Keratinocyte (primary cell): ENCODE measurements around the gene WNT1. TPM values are rescaled to one million over a fixed set of nuclear protein-coding genes. Genes with fewer than 3 reads are reported as not detected.

Source experiments
- DNase-seq: peaks from one replicate; pipeline ENCODE4 v3.0.0-alpha.2; 2011; ENCODE audit warnings: low read depth, missing footprints, low spot score
- FAIRE-seq: peaks from 2 replicates; lab custom pipeline; 2011; peaks lifted over from hg19 to GRCh38; lab: Jason Lieb, UNC
- H2AFZ ChIP-seq: 2 replicates; pipeline ENCODE4 v1.6.0; 2012; ENCODE audit warnings: low read length, control low read depth, inconsistent platforms; ENCODE audit not compliant: control insufficient read depth
- H3K27ac ChIP-seq: 2 replicates; pipeline ENCODE4 v1.5.1; 2011; ENCODE audit warnings: low read length; ENCODE audit not compliant: control insufficient read depth, insufficient read depth
- H3K27me3 ChIP-seq: 3 replicates; pipeline ENCODE4 v1.6.0; 2011; ENCODE audit warnings: low read length; ENCODE audit not compliant: control insufficient read depth, insufficient read depth; ENCODE audit errors: extremely low read depth
- H3K36me3 ChIP-seq, 2 experiments: 2 replicates in 1 of 2; 3 replicates in 1 of 2; pipeline ENCODE4 v1.5.1; 2011; ENCODE audit warnings: low read length in 2 of 2, mild to moderate bottlenecking in 1 of 2; ENCODE audit not compliant: control insufficient read depth in 2 of 2, insufficient read depth in 2 of 2; ENCODE audit errors: extremely low read depth in 1 of 2
- H3K4me1 ChIP-seq: 3 replicates; pipeline ENCODE4 v1.5.1; 2011; ENCODE audit warnings: low read length; ENCODE audit not compliant: control insufficient read depth, insufficient read depth; ENCODE audit errors: extremely low read depth
- H3K4me2 ChIP-seq: 3 replicates; pipeline ENCODE4 v1.6.0; 2011; ENCODE audit warnings: low read depth, low read length; ENCODE audit not compliant: control insufficient read depth, insufficient read depth; ENCODE audit errors: extremely low read depth
- H3K4me3 ChIP-seq, 3 experiments: fragments of 200-600 bp in 1 of 3; sonication (generic) in 1 of 3; 2 replicates in 2 of 3; 3 replicates in 1 of 3; pipeline ENCODE4 v1.5.1; 2011 to 2016; ENCODE audit warnings: low read length in 3 of 3, mild to moderate bottlenecking in 3 of 3, control low read depth in 2 of 3, inconsistent platforms in 1 of 3, low read depth in 1 of 3, mixed read lengths in 1 of 3, mixed run types in 1 of 3, moderate library complexity in 1 of 3; ENCODE audit not compliant: control insufficient read depth in 2 of 3, insufficient read depth in 2 of 3; ENCODE audit errors: extremely low read depth in 1 of 3
- H3K79me2 ChIP-seq: 2 replicates; pipeline ENCODE4 v1.6.0; 2012; ENCODE audit warnings: low read length; ENCODE audit not compliant: control insufficient read depth, insufficient read depth
- H3K9ac ChIP-seq: 3 replicates; pipeline ENCODE4 v1.6.0; 2011; ENCODE audit warnings: low read length; ENCODE audit not compliant: control insufficient read depth, insufficient read depth; ENCODE audit errors: extremely low read depth
- H3K9me1 ChIP-seq: 3 replicates; pipeline ENCODE4 v1.6.0; 2011; ENCODE audit warnings: low read length; ENCODE audit not compliant: control insufficient read depth, insufficient read depth; ENCODE audit errors: extremely low read depth
- H3K9me3 ChIP-seq: 2 replicates; pipeline ENCODE4 v1.5.1; 2012; ENCODE audit warnings: low read depth, low read length; ENCODE audit not compliant: control insufficient read depth
- H4K20me1 ChIP-seq: 3 replicates; pipeline ENCODE4 v1.6.0; 2011; ENCODE audit warnings: low read length; ENCODE audit not compliant: control insufficient read depth, insufficient read depth; ENCODE audit errors: extremely low read depth
- EZH2 ChIP-seq: IDR thresholded peaks from one replicate; pipeline ENCODE4 v1.6.1; 2012; ENCODE audit warnings: inconsistent platforms, mild to moderate bottlenecking, low read length, moderate library complexity
- dilution Hi-C: fragments of 300-500 bp; cut with MboI; formaldehyde crosslinking; loops from one replicate; pipeline ENCODE4 v1.7.0; 2020; ENCODE audit warnings: low sequenced_read_pairs; ENCODE audit not compliant: extremely low pct_ligation_motif_present
- polyA plus RNA-seq, 5 experiments: library from polyadenylated mRNA; depleted of rRNA in 3 of 5; stranded (reverse) in 3 of 5; stranded (forward) in 1 of 5; unstranded in 1 of 5; fragments of >200 nt; gene quantifications; 1 replicate in 1 of 5; 2 replicates in 3 of 5; 3 replicates in 1 of 5; pipeline versions ENCODE4 v1.2.1 to v1.2.3, GENCODE V29; 2011 to 2012; ENCODE audit warnings: missing spikeins in 2 of 5, low read depth in 1 of 5, low replicate concordance in 1 of 5
- TF ChIP-seq, protein P1 (sequence below), 3 experiments: IDR thresholded peaks in 1 of 3; conservative IDR thresholded peaks in 1 of 3; optimal IDR thresholded peaks in 1 of 3; 2 replicates in 2 of 3; 3 replicates in 1 of 3; pipeline versions ENCODE3 to v1.5.1; 2011; ENCODE audit warnings: low read length in 3 of 3, mild to moderate bottlenecking in 3 of 3, moderate library complexity in 2 of 3, control low read depth in 1 of 3, inconsistent platforms in 1 of 3; ENCODE audit not compliant: insufficient read depth in 2 of 3; ENCODE audit errors: extremely low read depth in 1 of 3

The WNT1 gene
- polyA plus RNA-seq, 1 donor (not counting 4 experiments of a cell fraction or from before 2014, with no cell fraction given) = not detected

DNA sequence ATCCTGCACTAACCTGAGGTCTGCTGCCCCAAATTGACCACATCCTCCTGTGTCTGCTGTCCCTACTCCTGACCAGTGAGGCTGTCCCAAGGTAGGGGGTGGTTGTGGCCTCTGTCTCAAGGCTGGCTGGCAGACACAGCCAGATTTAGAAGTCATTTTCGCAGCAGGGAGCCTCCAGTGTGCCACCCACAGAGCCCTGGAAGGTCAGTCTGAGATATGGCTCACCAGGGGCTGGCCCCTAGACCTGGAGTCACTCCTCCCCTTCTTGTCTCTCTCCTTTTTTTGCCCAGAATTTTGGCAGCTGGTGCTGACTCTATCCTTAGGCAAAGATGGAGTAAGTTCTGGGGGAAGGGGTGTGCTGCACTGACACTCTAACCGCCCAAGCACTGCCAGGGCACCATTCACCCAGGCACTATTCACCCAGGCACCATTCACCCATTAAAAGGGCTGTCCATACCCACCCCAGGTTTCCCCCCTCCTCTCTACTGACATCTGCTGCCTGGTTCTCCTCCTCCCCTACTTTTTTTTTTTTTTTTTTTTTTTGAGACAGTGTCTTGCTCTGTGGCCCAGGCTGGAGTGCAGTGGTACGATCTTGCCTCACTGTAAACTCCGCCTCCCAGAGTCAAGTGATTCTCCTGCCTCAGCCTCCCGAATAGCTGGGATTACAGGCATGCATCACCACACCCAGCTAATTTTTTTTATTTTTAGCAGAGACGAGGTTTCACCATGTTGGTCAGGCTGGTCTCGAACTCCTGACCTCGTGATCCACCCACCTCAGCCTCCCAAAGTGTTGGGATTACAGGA is 13.3 kb downstream of the WNT1 start:
- peaks cover 5% of the 10 kb centered on the region for H3K27me3 ChIP-seq
- no peaks in the 10 kb centered on the region for H3K79me2 ChIP-seq
- H3K9me1 ChIP-seq = no peaks in the 10 kb centered on the region
- no peak overlapping the region for H3K27ac ChIP-seq
- H3K4me2 ChIP-seq = no peak overlapping the region
- no peak overlapping the region for H2AFZ ChIP-seq
- H3K9ac ChIP-seq = no peak overlapping the region
- dilution Hi-C loops = no loop called here
- H3K4me1 ChIP-seq = no peaks in the 10 kb centered on the region
- H3K36me3 ChIP-seq = no peaks in the 10 kb centered on the region
- no peaks in the 10 kb centered on the region for H3K9me3 ChIP-seq
- no peaks in the 10 kb centered on the region for H4K20me1 ChIP-seq
- DNase-seq (no peak), FAIRE-seq (no peak)
- TF ChIP-seq EZH2 = no peak
- TF ChIP-seq, protein P1, sequence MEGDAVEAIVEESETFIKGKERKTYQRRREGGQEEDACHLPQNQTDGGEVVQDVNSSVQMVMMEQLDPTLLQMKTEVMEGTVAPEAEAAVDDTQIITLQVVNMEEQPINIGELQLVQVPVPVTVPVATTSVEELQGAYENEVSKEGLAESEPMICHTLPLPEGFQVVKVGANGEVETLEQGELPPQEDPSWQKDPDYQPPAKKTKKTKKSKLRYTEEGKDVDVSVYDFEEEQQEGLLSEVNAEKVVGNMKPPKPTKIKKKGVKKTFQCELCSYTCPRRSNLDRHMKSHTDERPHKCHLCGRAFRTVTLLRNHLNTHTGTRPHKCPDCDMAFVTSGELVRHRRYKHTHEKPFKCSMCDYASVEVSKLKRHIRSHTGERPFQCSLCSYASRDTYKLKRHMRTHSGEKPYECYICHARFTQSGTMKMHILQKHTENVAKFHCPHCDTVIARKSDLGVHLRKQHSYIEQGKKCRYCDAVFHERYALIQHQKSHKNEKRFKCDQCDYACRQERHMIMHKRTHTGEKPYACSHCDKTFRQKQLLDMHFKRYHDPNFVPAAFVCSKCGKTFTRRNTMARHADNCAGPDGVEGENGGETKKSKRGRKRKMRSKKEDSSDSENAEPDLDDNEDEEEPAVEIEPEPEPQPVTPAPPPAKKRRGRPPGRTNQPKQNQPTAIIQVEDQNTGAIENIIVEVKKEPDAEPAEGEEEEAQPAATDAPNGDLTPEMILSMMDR (optimal IDR thresholded peaks at IDR 0.05 in 1 of 3, IDR thresholded peaks at IDR 0.05 in 1 of 3, conservative IDR thresholded peaks at IDR 0.05 in 1 of 3; ENCODE audit: extremely low read depth in 1 of 3, insufficient read depth in 2 of 3, low read length in 3 of 3) = no peak
- no peak overlapping the region for H3K4me3 ChIP-seq

DNA sequence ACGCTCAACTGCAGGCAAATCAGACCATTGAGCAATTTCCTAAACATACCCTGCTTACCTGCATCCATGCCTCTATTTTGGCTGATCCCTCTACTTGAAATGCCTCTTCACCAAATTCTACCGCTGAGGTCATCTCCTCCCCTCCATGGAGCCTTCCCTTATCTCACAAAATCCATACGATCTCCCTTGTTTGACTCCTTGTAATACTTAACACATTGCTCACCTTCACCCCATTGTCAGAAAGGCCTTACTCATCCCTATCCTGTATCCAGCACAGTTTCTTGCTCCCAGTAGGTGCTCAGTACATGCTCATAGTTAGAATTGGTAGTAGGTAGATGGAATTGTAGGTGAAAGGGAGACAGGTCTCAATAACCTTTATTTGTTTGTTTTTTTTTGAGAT is 15.7 kb downstream of the WNT1 start:
- no peak overlapping the region for H3K4me3 ChIP-seq
- no peak overlapping the region for H2AFZ ChIP-seq
- peaks cover 5% of the 10 kb centered on the region for H3K4me1 ChIP-seq
- H4K20me1 ChIP-seq = no peaks in the 10 kb centered on the region
- no peaks in the 10 kb centered on the region for H3K9me3 ChIP-seq
- DNase-seq = no peak
- no peaks in the 10 kb centered on the region for H3K9me1 ChIP-seq
- no peaks in the 10 kb centered on the region for H3K36me3 ChIP-seq
- dilution Hi-C loops = no loop called here
- FAIRE-seq = peak; percentile 71
- H3K27me3 ChIP-seq = peaks cover 26% of the 10 kb centered on the region
- no peaks in the 10 kb centered on the region for H3K79me2 ChIP-seq
- no peak overlapping the region for H3K9ac ChIP-seq
- no peak overlapping the region for H3K4me2 ChIP-seq
- H3K27ac ChIP-seq = no peak overlapping the region
- TF ChIP-seq, protein P1 (optimal IDR thresholded peaks at IDR 0.05 in 1 of 3, IDR thresholded peaks at IDR 0.05 in 1 of 3, conservative IDR thresholded peaks at IDR 0.05 in 1 of 3; ENCODE audit: extremely low read depth in 1 of 3, insufficient read depth in 2 of 3, low read length in 3 of 3) = no peak
- no peak for TF ChIP-seq EZH2
